HCT116 (cell line): ENCODE results near the gene ADNP2.

Experiments used
- CEBPB ChIP-seq: IDR thresholded peaks from 2 replicates; pipeline ENCODE4 v1.6.1; 2012; ENCODE audit warnings: low read depth
- EGR1 ChIP-seq: IDR thresholded peaks from 2 replicates; pipeline ENCODE4 v1.6.1; 2012; ENCODE audit warnings: low read depth
- ELF1 ChIP-seq: IDR thresholded peaks from 2 replicates; pipeline ENCODE4 v1.6.1; 2012; ENCODE audit warnings: low read depth, borderline replicate concordance
- EZH2phosphoT487 ChIP-seq: fragments of 200-600 bp; IDR thresholded peaks from 2 replicates; pipeline ENCODE4 v1.6.1; 2018; ENCODE audit warnings: antibody characterized with exemption, borderline replicate concordance
- JUND ChIP-seq: IDR thresholded peaks from 2 replicates; pipeline ENCODE4 v1.6.1; 2012
- POLR2A ChIP-seq: IDR thresholded peaks from 2 replicates; pipeline ENCODE4 v1.7.0; 2011; ENCODE audit warnings: borderline replicate concordance; ENCODE audit not compliant: insufficient read depth, insufficient read length; ENCODE audit errors: extremely low read depth
- POLR2AphosphoS5 ChIP-seq: IDR thresholded peaks from 2 replicates; pipeline ENCODE4 v1.6.1; 2011; ENCODE audit warnings: mild to moderate bottlenecking, low read depth, low read length, moderate library complexity
- RAD21 ChIP-seq: IDR thresholded peaks from 2 replicates; pipeline ENCODE4 v1.6.1; 2012; ENCODE audit warnings: low read depth, mild to moderate bottlenecking
- SIN3A ChIP-seq: IDR thresholded peaks from 2 replicates; pipeline ENCODE4 v1.6.1; 2012; ENCODE audit warnings: low read depth
- SP1 ChIP-seq: IDR thresholded peaks from 2 replicates; pipeline ENCODE4 v1.6.1; 2012; ENCODE audit warnings: low read depth
- TCF7L2 ChIP-seq: IDR thresholded peaks from 2 replicates; pipeline ENCODE4 v1.7.0; 2011; ENCODE audit warnings: borderline replicate concordance, inconsistent platforms; ENCODE audit not compliant: insufficient read depth, insufficient read length; ENCODE audit errors: extremely low read depth
- YY1 ChIP-seq: IDR thresholded peaks from 2 replicates; pipeline ENCODE4 v1.6.1; 2011; ENCODE audit warnings: low read length, low read depth, moderate library complexity, mild to moderate bottlenecking; ENCODE audit not compliant: insufficient replicate concordance; ENCODE audit errors: extremely low read depth
- TF ChIP-seq, protein P1 (sequence below), 3 experiments: fragments of 200-600 bp in 1 of 3; sonication (generic) in 1 of 3; IDR thresholded peaks in 2 of 3; conservative IDR thresholded peaks in 1 of 3; 2 replicates each; pipeline ENCODE4 v1.5.1; 2012 to 2017; ENCODE audit warnings: low read depth in 2 of 3, low read length in 2 of 3, antibody characterized with exemption in 1 of 3, borderline replicate concordance in 1 of 3, control low read depth in 1 of 3, mild to moderate bottlenecking in 1 of 3, mixed read lengths in 1 of 3, mixed run types in 1 of 3, moderate library complexity in 1 of 3; ENCODE audit not compliant: insufficient read depth in 1 of 3
- TF ChIP-seq, protein P2 (sequence below): IDR thresholded peaks from 2 replicates; pipeline ENCODE4 v1.6.1; 2012

DNA sequence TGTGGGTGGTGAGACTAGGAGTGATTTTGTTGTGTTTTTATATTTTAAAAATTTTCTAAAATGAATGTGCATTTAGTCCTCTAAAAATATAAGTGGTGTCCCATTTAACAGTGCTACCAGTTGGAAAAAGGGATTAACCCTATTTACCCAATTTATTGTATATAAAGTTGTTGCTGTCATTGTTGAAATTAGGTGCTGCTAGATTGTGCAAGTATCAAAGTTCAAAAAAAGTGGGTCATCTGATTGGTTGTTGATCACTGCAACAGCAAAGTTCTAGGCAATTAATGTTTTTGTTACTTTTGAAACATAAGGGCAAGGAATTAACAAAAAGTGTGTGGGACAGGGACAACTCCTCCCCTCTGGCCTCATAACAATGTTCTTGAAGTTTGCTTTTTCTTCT lies 40.6 kb downstream of the ADNP2 start:
- TF ChIP-seq, protein P1, sequence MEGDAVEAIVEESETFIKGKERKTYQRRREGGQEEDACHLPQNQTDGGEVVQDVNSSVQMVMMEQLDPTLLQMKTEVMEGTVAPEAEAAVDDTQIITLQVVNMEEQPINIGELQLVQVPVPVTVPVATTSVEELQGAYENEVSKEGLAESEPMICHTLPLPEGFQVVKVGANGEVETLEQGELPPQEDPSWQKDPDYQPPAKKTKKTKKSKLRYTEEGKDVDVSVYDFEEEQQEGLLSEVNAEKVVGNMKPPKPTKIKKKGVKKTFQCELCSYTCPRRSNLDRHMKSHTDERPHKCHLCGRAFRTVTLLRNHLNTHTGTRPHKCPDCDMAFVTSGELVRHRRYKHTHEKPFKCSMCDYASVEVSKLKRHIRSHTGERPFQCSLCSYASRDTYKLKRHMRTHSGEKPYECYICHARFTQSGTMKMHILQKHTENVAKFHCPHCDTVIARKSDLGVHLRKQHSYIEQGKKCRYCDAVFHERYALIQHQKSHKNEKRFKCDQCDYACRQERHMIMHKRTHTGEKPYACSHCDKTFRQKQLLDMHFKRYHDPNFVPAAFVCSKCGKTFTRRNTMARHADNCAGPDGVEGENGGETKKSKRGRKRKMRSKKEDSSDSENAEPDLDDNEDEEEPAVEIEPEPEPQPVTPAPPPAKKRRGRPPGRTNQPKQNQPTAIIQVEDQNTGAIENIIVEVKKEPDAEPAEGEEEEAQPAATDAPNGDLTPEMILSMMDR (IDR thresholded peaks at IDR 0.05 in 2 of 3, conservative IDR thresholded peaks at IDR 0.05 in 1 of 3; ENCODE audit: borderline replicate concordance in 1 of 3, insufficient read depth in 1 of 3, low read depth in 2 of 3, low read length in 2 of 3) = no peak
- TF ChIP-seq EZH2phosphoT487 (no peak), POLR2A (no peak), CEBPB (no peak), SP1 (no peak), POLR2AphosphoS5 (no peak), ELF1 (no peak), TCF7L2 (no peak), JUND (no peak), YY1 (no peak), RAD21 (no peak), SIN3A (no peak), EGR1 (no peak)
- TF ChIP-seq, protein P2, sequence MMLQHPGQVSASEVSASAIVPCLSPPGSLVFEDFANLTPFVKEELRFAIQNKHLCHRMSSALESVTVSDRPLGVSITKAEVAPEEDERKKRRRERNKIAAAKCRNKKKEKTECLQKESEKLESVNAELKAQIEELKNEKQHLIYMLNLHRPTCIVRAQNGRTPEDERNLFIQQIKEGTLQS = no peak
